NCI-H128 (cell line): ENCODE data around the gene GRK2.
"Not testable (repeated sequence)": the region's sequence is repeated elsewhere in the genome, so short reads cannot be mapped to it uniquely, and the experiment has no call there.

Experiments
- DNase-seq: peaks from one replicate; lab custom pipeline; 2025; ENCODE audit not compliant: unreplicated experiment; lab: John Stamatoyannopoulos, UW

The GRK2 gene

GRCh38 chr11:67253872-67254624 lies 12.2 kb upstream of the GRK2 start:
- no peak for DNase-seq

DNA sequence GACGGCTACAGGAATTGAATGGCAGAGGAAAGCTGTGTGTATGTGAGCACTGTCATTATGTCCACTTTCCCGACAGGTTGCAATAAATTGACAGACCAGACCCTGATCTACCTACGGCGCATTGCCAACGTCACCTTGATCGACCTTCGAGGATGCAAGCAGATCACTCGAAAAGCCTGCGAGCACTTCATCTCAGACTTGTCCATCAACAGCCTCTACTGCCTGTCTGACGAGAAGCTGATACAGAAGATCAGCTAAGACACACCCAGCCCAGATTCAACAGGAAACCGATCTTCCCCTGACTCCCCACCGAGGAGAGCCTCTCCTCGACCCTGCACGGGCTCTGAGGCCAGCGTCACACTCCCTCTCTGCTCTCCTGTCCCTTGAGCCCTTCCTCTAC lies 11.5 kb upstream of the GRK2 start:
- no peak for DNase-seq

- no peak for DNase-seq
Measured at GRCh38 chr11:67255353-67255752, 10.9 kb upstream of the GRK2 start.

GRCh38 chr11:67255864-67256263 lies 10.4 kb upstream of the GRK2 start:
- DNase-seq = no peak

GRCh38 chr11:67256477-67257135 lies 9.7 kb upstream of the GRK2 start:
- no peak for DNase-seq

- no peak for DNase-seq
Measured at GRCh38 chr11:67260406-67260805, 5.9 kb upstream of the GRK2 start.

GRCh38 chr11:67260885-67261639 lies 5.2 kb upstream of the GRK2 start:
- DNase-seq = not testable (repeated sequence)

- no peak for DNase-seq
Measured at GRCh38 chr11:67261640-67261945, 4.7 kb upstream of the GRK2 start.

DNA sequence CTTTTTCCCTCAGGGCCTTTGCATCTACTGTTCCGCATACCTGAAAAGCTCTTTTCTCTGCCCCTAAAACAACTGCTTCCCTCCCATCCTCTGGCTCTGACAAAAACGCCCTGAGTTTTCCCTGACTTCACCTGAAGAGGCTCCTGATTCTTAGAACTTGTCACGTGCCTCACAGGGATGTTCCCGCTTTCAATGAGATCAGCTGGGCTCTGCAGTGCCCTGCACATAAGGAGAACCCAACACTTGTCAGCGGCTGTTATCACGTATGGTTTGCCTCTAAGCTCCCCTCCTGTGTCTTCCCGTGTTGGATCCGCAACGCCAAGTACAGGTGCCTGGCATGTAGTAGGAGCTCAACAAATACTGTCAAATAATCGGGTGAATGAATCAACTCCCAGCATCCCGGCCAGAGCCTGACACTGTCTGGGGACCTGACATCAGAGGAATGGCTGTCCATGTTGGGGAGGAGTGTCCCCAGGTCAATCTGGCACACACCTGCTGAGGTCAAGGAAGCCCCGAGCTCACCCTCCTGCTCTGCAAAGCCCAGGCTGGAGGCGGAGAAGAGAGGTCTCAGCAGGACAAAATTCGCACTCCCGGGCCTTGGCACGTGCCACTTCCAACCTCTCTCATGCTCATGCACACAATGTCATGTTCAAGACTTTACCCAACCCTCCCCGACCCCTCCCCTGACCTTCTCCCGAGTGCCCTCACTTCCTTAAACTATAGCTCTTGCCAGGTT lies 4.2 kb upstream of the GRK2 start:
- DNase-seq = no peak

- peak; percentile 40 for DNase-seq
Measured at GRCh38 chr11:67262731-67263675, 3.3 kb upstream of the GRK2 start.

- DNase-seq = no peak
Measured at GRCh38 chr11:67264260-67264659, 2.0 kb upstream of the GRK2 start.

GRCh38 chr11:67264877-67265632 lies 1.2 kb upstream of the GRK2 start:
- DNase-seq = no peak

- peak; percentile 16 for DNase-seq
Measured at GRCh38 chr11:67265633-67266448, 432 bp upstream of the GRK2 start.

DNA sequence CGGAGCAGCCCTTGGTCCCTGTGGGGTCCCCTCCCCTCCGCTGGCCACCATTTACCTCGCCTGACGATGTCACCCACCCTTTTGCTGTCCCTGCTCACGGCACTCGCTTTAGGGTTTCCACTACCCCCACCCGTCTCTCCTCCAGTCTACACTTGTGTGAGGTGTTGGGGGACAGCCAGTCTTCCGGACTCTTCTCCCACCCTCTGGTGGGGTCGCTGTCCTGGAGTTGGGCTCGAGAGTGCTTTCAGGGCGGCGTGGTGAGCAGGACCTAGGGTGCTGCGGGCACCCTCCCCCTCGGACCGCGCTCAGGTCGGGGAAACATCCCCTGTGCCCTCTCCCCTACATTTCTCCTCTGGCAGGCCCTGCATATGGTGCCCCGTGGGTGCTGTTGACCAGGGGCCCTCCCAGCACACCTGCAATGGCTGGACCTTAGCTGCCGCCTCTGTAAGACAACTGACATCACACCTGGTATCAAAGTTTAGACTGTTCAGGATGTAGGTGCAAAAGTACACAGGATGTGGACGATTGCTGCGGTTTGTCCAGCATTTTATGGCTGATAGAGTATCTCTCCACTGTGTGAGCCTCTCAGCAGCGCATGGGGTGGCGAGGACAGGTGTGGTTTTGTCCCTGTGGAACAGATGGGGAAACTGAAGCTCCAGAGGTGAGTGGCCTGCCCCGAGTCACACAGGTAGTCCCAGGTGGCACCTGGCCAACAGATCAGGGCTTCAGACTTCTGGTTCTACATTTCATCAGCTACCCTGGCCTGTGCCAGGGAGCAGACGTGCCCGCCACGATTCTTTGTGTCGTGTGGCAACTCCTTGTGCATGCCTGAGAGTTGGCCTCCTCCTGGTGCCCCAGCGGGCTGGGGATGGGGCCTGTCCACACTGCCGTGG lies 1.2 kb downstream of the GRK2 start:
- DNase-seq = no peak

DNA sequence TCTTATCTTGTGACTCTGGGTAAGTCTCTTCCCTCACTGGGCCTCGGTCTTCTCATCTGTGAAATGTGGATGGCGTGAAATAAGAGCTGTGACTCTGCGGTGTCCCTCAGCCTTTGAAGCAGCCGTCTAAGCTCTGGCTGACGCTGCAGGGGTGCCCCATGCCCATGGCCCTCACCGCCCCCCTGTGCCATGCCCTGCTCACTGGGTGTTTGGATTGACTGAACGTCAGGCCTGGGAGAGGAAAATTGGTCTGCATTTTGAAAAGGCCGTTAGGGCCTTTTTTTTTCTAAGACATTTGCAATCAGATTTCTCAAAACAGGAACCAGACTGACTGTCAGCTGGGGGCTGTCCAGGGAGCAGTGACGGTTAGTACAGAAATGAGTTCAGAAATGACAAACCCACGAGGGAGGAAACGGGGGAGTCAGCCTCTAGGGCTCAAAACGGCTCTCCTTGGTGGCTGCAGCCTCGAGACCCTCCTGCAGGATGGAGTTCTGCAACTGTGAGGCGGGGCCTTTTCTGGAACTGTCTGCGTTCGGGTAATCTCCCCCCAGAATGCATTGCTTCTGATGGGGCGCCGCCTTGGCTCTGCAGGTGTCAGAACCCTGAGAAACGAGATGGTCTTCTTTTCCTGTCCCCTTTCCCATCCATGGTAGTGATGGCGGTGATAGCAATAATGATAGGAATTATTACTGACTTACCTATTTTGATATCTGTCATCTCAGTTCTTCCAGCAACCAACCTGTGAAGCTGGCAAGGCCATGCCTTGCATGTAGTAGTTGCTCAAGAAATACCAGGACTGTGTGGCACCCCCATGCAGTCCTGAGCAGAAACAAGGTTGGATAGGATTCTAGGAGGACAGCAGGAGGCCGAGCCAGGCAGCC lies 2.0 kb downstream of the GRK2 start:
- no peak for DNase-seq

GRCh38 chr11:67268962-67269268 lies 2.6 kb downstream of the GRK2 start:
- DNase-seq = no peak
